Activated B cell treated with CpG ODN at 0.5 μM for 24 hours (primary cell): ENCODE data around the gene NOM1. TPM values are rescaled to one million over a fixed set of nuclear protein-coding genes. Genes with fewer than 3 reads are reported as not detected.

Experiments
- ATAC-seq: fragments of 200-7000 bp; cut with Tn5 transposase; one replicate; pipeline ENCODE4 v1.10.0; 2021; ENCODE audit warnings: low read depth, mild to moderate bottlenecking, moderate library complexity
- CTCF ChIA-PET: fragments of 350-600 bp; sonication (Branson Sonifier 250); formaldehyde crosslinking; loops from one replicate; lab custom pipeline; 2021; ENCODE audit warnings: antibody characterized with exemption; lab: Charles Lee
- POLR2A ChIA-PET: fragments of 350-600 bp; sonication (Branson Sonifier 250); formaldehyde crosslinking; loops from one replicate; lab custom pipeline; 2021; ENCODE audit warnings: antibody characterized with exemption; lab: Charles Lee
- DNase-seq: peaks from one replicate; pipeline ENCODE4 v3.0.0; 2022
- H3K27ac Mint-ChIP-seq: one replicate; pipeline ENCODE4 v1.8.0; 2020; ENCODE audit warnings: mixed read lengths
- H3K27me3 Mint-ChIP-seq: one replicate; pipeline ENCODE4 v1.8.0; 2021; ENCODE audit warnings: mixed read lengths
- H3K36me3 Mint-ChIP-seq: one replicate; pipeline ENCODE4 v1.8.0; 2021; ENCODE audit warnings: low read depth, mixed read lengths
- H3K4me1 Mint-ChIP-seq: one replicate; pipeline ENCODE4 v1.8.0; 2021; ENCODE audit warnings: mixed read lengths
- H3K4me3 Mint-ChIP-seq: one replicate; pipeline ENCODE4 v1.8.0; 2020; ENCODE audit warnings: mild to moderate bottlenecking, mixed read lengths
- H3K9me3 Mint-ChIP-seq: one replicate; pipeline ENCODE4 v1.8.0; 2020; ENCODE audit warnings: mixed read lengths
- CTCF ChIP-seq: fragments of 200-600 bp; IDR thresholded peaks from one replicate; pipeline ENCODE4 v1.8.0; 2022; ENCODE audit warnings: antibody characterized with exemption, mild to moderate bottlenecking
- intact Hi-C: fragments of 100-400 bp; cut with micrococcal nuclease; formaldehyde crosslinking; loops from one replicate; pipeline ENCODE4 v1.15.1; 2024
- total RNA-seq: library from RNA; stranded (reverse); gene quantifications from 2 replicates; pipeline ENCODE4 v1.2.3, GENCODE V29; 2022

Gene NOM1
- total RNA-seq, 1 donor from 2014 or later: 39.1 TPM

GRCh38 chr7:157020514-157021070 is 71.1 kb downstream of the NOM1 start:
- CTCF ChIA-PET: no interaction called here
- H3K27me3 Mint-ChIP-seq: peaks cover 59% of the 10 kb centered on the region
- no peak for ATAC-seq
- H3K9me3 Mint-ChIP-seq: peaks cover 2% of the 10 kb centered on the region
- no peak overlapping the region for H3K4me3 Mint-ChIP-seq
- DNase-seq: no peak
- no peak overlapping the region for H3K27ac Mint-ChIP-seq
- H3K36me3 Mint-ChIP-seq: no peaks in the 10 kb centered on the region
- intact Hi-C loops: loop anchor here (5.0 kb wide), 1 partner anchor 1208 kb away; the partner anchor contains the start of gene SHH
- H3K4me1 Mint-ChIP-seq: peaks cover 15% of the 10 kb centered on the region
- no peak for TF ChIP-seq CTCF
- POLR2A ChIA-PET: no interaction called here

- Mint-ChIP-seq H3K9me3 (peaks cover 2% of the 10 kb centered on the region), H3K36me3 (no peaks in the 10 kb centered on the region), H3K4me3 (no peak overlapping the region), H3K4me1 (peaks cover 12% of the 10 kb centered on the region), H3K27me3 (peaks cover 55% of the 10 kb centered on the region), H3K27ac (no peak overlapping the region)
- TF ChIP-seq CTCF: no peak
- ATAC-seq (no peak), DNase-seq (no peak)
- ChIA-PET POLR2A (no interaction called here), CTCF (no interaction called here)
- intact Hi-C loops: loop anchor here (5.0 kb wide), 1 partner anchor 1209 kb away; the partner anchor contains the start of gene SHH
Measured at GRCh38 chr7:157021071-157021870, 71.8 kb downstream of the NOM1 start.

GRCh38 chr7:157021871-157022680 is 72.6 kb downstream of the NOM1 start:
- H3K9me3 Mint-ChIP-seq: peaks cover 2% of the 10 kb centered on the region
- DNase-seq (no peak), ATAC-seq (no peak)
- H3K4me3 Mint-ChIP-seq: no peak overlapping the region
- H3K4me1 Mint-ChIP-seq: peaks cover 7% of the 10 kb centered on the region
- CTCF ChIA-PET: no interaction called here
- no peaks in the 10 kb centered on the region for H3K36me3 Mint-ChIP-seq
- intact Hi-C loops: loop anchor here (2.0 to 5.0 kb wide), 2 partner anchors 21 to 1210 kb away; partner anchors contain the start of gene SHH
- peaks cover 55% of the 10 kb centered on the region for H3K27me3 Mint-ChIP-seq
- POLR2A ChIA-PET: interaction anchor here (0.6 kb wide), 1 partner anchor 148 kb away, joined by 5 read pairs; no protein-coding TSS in a partner anchor
- no peak overlapping the region for H3K27ac Mint-ChIP-seq
- TF ChIP-seq CTCF: no peak

Other genes starting within 250 kb of the NOM1 start
- gene LMBR1, start 56.5 kb upstream of the NOM1 start, total RNA-seq: 54.6 and 67.9 TPM in 2 replicates
- gene MNX1, start 61.0 kb downstream of the NOM1 start, total RNA-seq: not detected in 2 replicates
- gene UBE3C, start 189.2 kb downstream of the NOM1 start, total RNA-seq: 52.8 and 65.3 TPM in 2 replicates